RWPE2 (cell line): ENCODE measurements around the gene RC3H2.

ENCODE experiments used
- ATAC-seq: fragments of 200-7000 bp; cut with Tn5 transposase; 3 replicates; pipeline ENCODE4 v1.9.1; 2021; ENCODE audit warnings: low read depth
- DNase-seq: peaks from one replicate; pipeline ENCODE4 v3.0.0-alpha.2; 2020; ENCODE audit warnings: low spot score
- H3K27ac ChIP-seq: fragments of 450-650 bp; 2 replicates; pipeline ENCODE4 v1.5.1; 2017; ENCODE audit warnings: mild to moderate bottlenecking; ENCODE audit not compliant: poor library complexity, severe bottlenecking
- H3K27me3 ChIP-seq: fragments of 250-450 bp; sonication (Bioruptor Pico); 2 replicates; pipeline ENCODE4 v1.5.1; 2021; ENCODE audit warnings: mild to moderate bottlenecking, moderate library complexity; ENCODE audit not compliant: insufficient read depth, poor library complexity, severe bottlenecking
- H3K36me3 ChIP-seq: fragments of 250-450 bp; sonication (Bioruptor Pico); 2 replicates; pipeline ENCODE4 v1.5.1; 2020; ENCODE audit warnings: low read depth, mild to moderate bottlenecking, moderate library complexity
- H3K4me1 ChIP-seq: fragments of 250-450 bp; sonication (Bioruptor Pico); 2 replicates; pipeline ENCODE4 v1.5.1; 2021; ENCODE audit warnings: mild to moderate bottlenecking, moderate library complexity; ENCODE audit not compliant: insufficient read depth, poor library complexity, severe bottlenecking
- H3K4me3 ChIP-seq: fragments of 250-450 bp; sonication (Bioruptor Pico); 2 replicates; pipeline ENCODE4 v1.5.1; 2021; ENCODE audit warnings: mild to moderate bottlenecking, moderate library complexity; ENCODE audit not compliant: severe bottlenecking
- H3K9me3 ChIP-seq: fragments of 250-450 bp; sonication (Bioruptor Pico); 2 replicates; pipeline ENCODE4 v1.5.1; 2021; ENCODE audit warnings: mild to moderate bottlenecking, moderate library complexity; ENCODE audit not compliant: severe bottlenecking
- TF ChIP-seq, protein P1 (sequence below): fragments of 450-650 bp; IDR thresholded peaks from one replicate; pipeline ENCODE4 v1.5.1; 2017; ENCODE audit warnings: mild to moderate bottlenecking, moderate library complexity; ENCODE audit not compliant: poor library complexity, severe bottlenecking

Gene RC3H2

GRCh38 chr9:122822938-122823337 lies 82.2 kb downstream of the RC3H2 start:
- no peak for DNase-seq
- TF ChIP-seq, protein P1, sequence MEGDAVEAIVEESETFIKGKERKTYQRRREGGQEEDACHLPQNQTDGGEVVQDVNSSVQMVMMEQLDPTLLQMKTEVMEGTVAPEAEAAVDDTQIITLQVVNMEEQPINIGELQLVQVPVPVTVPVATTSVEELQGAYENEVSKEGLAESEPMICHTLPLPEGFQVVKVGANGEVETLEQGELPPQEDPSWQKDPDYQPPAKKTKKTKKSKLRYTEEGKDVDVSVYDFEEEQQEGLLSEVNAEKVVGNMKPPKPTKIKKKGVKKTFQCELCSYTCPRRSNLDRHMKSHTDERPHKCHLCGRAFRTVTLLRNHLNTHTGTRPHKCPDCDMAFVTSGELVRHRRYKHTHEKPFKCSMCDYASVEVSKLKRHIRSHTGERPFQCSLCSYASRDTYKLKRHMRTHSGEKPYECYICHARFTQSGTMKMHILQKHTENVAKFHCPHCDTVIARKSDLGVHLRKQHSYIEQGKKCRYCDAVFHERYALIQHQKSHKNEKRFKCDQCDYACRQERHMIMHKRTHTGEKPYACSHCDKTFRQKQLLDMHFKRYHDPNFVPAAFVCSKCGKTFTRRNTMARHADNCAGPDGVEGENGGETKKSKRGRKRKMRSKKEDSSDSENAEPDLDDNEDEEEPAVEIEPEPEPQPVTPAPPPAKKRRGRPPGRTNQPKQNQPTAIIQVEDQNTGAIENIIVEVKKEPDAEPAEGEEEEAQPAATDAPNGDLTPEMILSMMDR, result no peak
- Histone ChIP-seq H3K27ac (no peak overlapping the region), H3K27me3 (no peaks in the 10 kb centered on the region), H3K36me3 (peaks cover 75% of the 10 kb centered on the region), H3K4me1 (peaks cover 7% of the 10 kb centered on the region), H3K9me3 (no peaks in the 10 kb centered on the region), H3K4me3 (no peak overlapping the region)
- ATAC-seq, result no peak

GRCh38 chr9:122822056-122822455 lies 83.1 kb downstream of the RC3H2 start:
- no peak overlapping the region for H3K4me3 ChIP-seq
- H3K36me3 ChIP-seq, result peaks cover 79% of the 10 kb centered on the region
- DNase-seq (no peak), ATAC-seq (no peak)
- H3K9me3 ChIP-seq, result no peaks in the 10 kb centered on the region
- TF ChIP-seq, protein P1, result no peak
- H3K27ac ChIP-seq, result no peak overlapping the region
- H3K4me1 ChIP-seq, result peaks cover 3% of the 10 kb centered on the region
- no peaks in the 10 kb centered on the region for H3K27me3 ChIP-seq

- DNase-seq, result no peak
- H3K36me3 ChIP-seq, result peaks cover 76% of the 10 kb centered on the region
Measured at GRCh38 chr9:122821278-122821943, 83.7 kb downstream of the RC3H2 start.

DNA sequence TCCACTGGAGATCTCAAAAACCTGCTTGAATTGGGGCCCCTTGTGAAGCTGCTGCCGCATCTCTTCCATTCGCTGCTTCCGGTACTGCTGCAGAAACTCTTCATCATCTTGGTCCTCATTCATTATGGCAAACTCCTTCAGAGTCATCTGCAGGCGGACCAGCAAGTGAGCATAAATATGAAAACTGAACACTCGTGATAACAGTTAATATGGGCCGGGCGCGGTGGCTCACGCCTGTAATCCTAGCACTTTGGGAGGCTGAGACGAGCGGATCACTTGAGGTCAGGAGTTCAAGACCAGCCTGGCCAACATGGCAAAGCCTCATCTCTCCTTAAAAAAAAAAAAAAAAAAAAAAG lies 84.7 kb downstream of the RC3H2 start:
- no peak for DNase-seq
- no peak overlapping the region for H3K27ac ChIP-seq
- H3K9me3 ChIP-seq, result no peaks in the 10 kb centered on the region
- ATAC-seq, result no peak
- TF ChIP-seq, protein P1, result no peak
- no peaks in the 10 kb centered on the region for H3K27me3 ChIP-seq
- no peak overlapping the region for H3K4me3 ChIP-seq
- H3K36me3 ChIP-seq, result peaks cover 67% of the 10 kb centered on the region
- H3K4me1 ChIP-seq, result no peaks in the 10 kb centered on the region

More at GRCh38 chr9:122821278-122821943, 83.7 kb downstream of the RC3H2 start:
- Histone ChIP-seq H3K4me3 (no peak overlapping the region), H3K27ac (no peak overlapping the region), H3K27me3 (no peaks in the 10 kb centered on the region), H3K9me3 (no peaks in the 10 kb centered on the region), H3K4me1 (no peaks in the 10 kb centered on the region)
- TF ChIP-seq, protein P1, result no peak
- ATAC-seq, result no peak

DNA sequence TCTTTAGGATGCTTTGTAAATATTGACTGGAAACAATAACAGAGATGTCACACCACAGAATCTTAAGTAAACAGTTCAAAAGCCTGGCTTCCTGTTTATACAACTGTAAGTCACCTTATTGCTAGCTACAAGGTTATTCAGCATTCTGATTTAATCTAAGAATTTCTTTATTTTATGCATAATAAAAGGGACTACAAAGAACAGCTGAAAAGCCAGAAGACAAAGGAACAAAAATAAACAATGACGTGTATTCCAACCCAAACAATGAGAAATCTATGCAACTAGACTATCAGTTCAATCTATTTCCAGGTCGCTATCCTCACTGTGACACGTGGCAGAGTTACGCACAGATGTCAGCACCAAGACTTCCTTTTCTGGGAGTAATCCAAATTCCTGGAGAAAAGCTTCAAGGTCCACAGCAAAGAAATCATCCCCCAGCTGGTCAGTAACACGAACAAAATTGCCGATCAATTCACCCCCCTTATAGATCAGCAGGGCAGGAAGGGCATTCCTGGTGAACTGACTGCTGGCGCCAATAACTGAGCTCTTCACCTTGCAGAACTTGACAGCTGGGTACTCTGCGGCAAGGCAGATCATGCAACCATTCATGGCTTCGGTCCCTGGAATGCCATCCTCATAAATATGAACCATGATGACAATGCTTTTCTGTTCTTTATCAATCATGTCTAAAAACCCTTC lies 85.2 kb downstream of the RC3H2 start:
- Histone ChIP-seq H3K27ac (no peak overlapping the region), H3K4me3 (no peak overlapping the region), H3K27me3 (no peaks in the 10 kb centered on the region), H3K36me3 (peaks cover 61% of the 10 kb centered on the region), H3K9me3 (no peaks in the 10 kb centered on the region), H3K4me1 (no peaks in the 10 kb centered on the region)
- DNase-seq (no peak), ATAC-seq (no peak)
- TF ChIP-seq, protein P1, result no peak
